NCI-H510A treated with DMSO at 0.1 percent for 48 hours (cell line): ENCODE data around the gene CARD9.

ENCODE experiments used
- DNase-seq: peaks from one replicate; lab custom pipeline; 2025; lab: John Stamatoyannopoulos, UW

Gene CARD9

DNA sequence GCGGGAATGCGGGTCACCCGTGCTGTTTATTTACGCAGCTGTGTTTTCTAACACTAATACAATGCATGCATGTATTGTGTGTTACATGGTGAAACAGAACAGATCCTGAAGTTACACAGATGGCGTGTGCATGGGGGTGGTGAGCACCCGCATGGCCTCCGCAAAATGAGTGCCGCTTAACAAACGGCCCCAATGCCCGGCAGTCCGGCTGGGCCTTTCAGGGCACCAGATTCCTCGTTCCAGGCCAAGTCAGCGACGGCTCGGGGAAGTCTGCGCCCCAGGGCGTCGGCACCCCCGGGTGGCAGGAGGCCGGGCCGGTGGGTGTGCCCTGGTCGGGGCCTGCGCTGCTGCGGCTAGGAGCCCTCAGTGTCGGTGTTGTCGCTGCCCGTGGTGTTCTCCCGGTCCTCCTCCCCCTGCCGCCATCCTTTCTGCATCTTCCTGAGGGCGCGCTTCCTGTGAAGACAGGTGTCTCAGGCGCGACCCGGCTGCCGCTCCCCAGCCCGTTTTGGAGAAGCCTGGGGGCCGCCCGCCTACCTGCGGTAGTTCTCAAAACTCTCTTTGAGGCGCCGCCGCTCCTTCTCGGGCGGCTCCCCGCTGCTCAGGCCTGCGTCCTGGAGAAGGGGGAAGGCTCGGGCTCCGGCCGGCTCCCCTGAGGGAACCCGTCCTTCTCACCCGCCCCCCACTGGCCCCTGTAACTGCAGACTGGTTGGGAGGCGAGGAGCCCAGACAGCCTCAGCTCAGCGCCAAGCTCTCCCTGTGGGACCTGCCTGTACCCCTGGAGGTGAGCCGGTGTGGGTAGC, 9.3 kb downstream of the CARD9 start:
- DNase-seq: no peak

DNA sequence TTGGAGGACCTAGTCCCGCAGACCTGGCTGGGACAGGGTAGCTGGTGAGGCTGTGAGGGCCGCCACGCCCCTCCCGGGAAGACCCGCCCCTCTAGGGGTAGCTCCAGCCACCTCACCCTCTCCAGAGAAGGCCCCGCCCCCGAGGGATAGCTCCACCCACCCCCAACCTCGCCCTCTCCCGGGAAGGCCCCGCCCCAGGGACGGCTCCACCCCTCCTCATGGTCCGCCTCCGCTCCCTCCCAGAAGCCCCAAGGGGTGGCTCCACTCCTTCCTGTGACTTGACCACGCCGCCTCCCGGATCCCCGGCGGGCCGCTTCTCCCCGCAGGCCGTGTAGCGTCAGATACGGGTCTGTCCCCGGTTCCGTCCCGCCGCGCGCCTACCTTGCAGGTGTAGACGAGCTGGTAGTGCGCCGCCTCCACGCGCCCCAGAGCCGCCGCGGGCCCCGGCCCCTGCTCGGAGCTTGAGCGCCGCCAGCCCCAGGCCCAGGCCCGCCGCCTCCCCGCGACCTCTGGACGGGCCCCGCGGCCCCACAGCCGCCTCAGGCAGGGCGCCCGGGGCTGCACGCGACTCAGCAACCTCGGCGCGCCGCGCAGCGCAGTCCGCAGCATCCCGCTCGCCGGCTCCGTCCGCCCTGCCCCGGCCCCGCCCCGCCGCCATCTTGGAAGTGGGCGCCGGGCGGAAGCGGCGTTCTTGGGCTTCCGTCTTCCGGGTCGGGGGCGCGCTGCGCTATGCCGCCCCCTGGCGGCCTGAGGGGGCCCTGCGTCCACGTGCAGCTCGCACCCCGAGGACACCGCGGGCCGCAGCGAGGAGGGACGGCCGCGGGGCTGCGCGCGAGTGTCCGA, 10.1 kb downstream of the CARD9 start, which contains the start of gene DNLZ:
Gene DNLZ (minus strand): TSS at position 639 of the 843 bp plus-strand sequence. CDS start 30 bp downstream, at position 609.
- DNase-seq: peak; percentile 69

DNA sequence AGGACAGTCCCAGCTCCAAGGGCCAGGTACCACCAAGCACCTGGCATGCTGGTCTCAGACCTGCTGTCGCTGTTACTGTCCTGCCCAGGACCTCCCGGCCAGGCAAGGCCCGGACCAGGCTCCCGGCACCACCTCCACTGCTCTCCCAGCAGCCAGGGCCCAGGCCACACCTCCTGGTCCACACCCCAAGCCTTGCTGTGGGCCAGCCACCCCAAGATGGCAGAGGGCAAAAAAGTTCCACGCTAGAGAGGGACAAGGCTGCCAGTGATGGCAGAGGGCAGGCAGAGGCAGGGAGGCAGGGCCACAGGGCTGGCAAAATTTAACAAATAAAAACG, 11.1 kb downstream of the CARD9 start:
- no peak for DNase-seq

DNA sequence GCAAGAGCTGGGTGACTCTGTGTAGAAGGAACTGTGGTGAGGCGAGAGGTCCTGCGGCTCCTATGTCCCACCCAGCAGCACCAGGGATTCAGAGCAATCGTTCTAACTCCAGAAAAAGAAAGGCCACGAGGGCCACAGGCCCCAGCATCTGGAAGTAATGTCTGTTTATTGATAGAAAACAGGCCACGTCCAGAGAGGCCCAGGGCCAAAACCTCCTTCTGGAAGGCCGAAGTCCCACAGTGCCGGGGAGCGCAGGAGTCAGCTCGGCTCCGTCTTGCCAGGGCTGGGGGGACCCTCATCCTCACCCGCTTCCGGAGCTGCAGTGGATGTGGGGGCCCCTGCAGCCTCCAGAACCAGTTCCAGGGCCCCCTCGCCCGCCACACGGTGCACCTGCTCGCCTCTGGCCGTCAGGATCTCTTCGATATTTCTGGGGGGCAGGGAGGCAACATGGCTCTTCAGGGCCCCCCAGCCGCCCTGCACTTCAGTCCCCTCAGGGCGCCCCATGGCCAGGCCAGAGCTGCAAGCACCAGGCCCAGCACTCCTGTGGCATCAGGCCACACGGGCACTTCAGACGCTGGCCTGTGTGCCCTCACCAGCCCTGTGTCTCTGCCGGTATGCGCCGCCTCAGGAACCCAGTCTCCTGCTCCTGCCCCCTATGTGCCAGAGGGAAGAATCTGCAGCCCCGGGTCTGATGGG, 11.6 kb downstream of the CARD9 start:
- DNase-seq: no peak

DNA sequence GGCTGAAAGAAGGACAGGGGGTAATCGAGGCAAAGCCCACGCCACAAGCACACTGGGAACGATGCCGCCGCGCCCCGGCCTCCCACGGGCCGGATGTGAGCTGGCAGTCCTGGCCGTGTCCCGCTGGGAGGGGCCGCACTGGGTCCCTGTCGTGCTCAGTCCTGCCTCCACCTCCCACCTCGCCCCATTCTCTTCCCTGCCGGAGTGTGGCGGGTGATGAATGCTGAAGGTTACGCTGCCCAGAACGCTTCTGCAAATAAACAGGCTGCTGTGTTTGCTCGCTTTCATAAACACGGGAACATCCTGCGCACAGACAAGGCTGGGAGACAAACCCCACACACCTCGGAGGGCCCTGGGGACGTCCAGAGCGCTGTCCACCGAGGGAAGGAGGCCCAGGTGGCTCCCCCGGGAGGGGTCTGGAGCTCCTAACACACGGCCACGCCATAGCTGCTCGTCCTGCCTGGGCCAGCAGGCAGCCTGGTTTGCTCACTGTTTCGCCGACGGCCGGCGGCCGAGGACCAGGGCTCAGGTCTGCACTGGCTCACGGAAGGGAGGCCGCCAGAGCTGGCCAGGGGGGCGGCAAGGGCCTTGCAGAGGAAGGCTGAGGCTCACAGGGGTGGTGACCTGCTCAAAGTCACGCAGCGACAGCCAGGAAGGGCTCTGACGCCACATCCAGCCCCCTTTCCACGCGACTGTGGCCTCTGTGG, 12.3 kb downstream of the CARD9 start:
- no peak for DNase-seq

DNA sequence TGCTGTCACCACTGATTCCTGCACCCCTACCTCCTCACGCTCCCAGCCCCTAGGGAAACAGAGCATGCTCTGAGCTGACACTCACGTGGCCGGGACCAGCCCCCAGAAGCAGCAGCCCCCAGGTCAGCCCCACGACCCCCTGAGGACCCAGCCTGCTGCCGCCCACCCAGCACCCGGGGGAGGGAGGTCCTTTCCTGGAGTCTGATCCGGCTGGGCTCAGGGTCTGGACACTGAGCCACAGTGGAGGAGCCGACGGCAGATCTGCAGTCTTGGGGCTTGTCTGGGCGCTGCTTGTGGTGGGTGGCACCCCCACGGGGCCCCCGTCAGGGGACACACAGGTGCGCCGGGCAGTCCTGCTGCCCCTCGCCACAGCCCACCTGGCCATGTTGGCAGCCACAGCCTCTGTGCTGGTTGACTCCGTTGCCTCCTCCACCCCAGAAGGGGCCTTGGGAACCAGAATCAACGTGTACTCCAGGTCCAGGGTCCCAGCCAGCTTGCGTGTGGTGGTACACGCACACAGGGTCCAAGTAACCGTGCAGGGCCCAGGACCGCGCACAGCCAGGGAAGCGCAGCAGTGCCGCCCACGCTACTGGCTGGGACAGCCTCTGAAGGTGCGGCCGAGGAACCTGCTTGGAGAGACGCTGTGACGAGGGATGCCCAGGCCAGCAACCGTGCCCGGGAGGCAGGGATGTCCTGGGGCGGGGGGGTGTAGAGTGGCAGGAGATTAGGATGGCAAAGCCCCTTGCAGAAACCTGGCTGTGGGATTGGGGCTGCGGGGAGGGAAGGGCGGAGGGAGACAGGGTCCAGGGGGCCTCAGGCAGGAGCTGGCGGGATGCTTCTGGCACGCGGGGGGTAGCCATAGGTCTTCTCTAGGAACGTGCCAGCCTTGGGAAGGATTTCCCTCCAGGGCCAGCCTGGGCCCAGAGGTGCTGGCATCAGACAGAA, 13.4 kb downstream of the CARD9 start:
- no peak for DNase-seq

DNA sequence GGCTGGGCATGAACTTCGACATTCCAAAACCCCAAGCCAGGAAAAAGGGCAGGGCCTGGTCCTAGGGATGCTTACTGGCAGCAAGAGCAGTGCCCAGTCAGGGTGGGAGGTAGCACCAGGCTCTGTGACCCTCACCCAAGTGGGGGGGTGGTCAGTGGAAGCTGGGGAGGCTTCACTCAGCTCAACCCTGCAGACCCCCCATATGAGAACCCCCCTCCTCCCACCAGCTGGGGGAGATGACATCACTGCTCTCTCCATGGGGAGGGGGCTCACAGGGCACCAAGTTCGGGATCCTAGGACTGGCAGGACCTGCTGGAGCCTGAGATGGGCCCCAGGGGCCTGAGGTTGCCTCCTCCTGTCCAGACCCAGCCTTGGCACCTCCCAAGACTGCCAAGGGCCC, 14.6 kb downstream of the CARD9 start:
- DNase-seq: no peak

DNA sequence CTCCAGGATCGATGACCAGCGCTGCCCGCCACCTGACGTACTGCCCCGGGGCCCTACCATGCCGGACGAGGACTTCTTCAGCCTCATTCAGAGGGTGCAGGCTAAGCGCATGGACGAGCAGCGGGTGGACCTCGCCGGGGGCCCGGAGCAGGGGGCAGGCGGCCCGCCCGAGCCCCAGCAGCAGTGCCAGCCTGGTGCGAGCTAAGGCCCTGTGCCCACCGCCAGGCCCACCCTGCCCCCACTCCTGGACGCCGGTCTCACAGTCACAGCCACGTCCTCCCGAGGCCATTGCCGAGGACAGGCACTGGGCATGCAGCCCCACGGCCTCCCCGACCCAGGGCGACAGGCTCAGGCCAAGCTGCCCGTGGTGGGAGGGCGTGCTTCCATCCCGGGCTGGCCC, 15.5 kb downstream of the CARD9 start:
- DNase-seq: no peak

DNA sequence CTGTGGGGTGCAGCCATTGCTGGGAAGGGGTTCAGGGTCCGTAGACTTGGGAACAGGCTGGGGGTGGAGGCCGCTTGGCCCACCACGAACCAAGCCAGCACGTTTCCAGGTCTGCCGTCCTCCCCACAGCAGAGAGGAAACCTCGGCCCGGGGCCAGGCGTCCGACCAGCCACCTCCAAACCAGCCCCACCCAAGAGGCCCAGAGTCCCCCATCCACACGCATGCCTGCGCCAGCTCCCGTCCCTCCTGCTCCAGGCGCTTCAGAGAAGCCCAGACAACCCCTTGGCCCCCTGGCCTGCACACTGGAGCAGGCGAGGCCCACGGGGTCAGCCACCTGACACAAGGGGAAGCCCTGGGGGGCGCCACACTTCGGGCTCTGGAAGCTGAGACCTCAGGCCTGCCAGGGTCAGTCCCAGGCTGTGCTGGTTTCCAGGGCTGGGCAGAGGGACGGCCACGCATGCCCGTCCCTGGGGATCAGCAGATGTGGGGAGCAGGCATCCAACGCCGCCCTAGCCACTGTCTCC, 16.2 kb downstream of the CARD9 start:
- no peak for DNase-seq

DNA sequence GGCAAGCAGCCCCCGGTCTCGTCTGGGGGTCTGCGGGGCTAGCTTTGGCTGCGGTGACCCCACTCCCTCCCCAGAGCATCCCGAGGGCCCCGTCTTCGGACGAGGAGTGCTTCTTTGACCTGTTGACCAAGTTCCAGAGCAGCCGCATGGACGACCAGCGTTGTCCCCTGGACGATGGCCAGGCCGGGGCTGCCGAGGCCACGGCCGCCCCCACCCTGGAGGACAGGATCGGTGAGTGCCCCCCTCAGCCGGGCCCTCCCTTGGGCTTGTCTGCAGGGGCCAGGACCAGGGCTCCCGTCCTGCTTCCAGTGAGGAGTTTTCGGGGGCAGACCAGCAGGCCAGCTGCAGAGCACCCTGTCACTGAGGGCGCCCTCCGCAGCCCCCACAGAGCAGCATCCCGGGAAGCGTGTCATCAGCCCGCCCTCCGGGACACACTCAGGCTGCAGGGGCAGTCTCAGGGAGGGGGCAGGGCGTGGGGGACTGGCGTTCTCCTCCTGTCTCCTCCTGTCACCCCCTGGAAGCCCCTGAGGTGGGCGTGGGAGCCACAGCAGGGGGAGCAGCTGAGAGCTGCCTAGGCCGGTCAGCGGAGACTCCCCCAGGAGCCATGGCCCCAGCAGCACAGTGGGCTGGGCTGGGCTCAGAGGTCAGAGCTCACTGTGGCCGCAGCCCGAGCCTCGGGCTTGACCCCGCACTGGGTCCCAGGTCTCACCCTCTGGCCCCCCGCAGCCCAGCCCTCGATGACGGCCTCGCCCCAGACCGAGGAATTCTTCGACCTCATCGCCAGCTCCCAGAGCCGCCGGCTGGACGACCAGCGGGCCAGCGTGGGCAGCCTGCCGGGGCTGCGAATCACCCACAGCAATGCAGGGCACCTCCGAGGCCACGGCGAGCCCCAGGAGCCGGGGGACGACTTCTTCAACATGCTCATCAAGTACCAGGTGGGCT, 17.6 kb downstream of the CARD9 start:
- no peak for DNase-seq

DNA sequence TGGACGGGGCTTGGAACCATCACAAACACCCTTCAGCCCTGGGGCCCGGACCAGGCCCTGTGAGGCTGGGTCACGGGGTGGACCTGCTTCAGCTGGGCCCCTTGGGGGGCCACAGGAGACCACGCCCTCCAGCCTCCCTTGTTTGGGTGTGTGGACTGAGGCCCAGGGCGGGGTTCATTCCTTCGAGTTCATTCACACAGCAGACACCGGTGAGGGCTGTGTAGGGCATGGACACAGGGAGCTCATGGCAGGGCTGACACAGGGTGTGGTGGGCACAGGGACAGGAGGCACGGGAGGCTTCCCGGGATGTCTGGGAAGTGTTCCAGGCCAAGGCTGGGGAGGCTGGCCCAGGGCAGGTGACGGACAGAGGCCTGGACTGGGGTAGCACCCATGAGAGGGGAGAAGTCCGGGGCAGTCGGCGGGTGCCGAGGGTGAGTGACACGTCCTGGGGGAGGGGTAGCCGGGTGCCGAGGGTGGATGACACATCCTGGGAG, 18.8 kb downstream of the CARD9 start:
- no peak for DNase-seq

DNA sequence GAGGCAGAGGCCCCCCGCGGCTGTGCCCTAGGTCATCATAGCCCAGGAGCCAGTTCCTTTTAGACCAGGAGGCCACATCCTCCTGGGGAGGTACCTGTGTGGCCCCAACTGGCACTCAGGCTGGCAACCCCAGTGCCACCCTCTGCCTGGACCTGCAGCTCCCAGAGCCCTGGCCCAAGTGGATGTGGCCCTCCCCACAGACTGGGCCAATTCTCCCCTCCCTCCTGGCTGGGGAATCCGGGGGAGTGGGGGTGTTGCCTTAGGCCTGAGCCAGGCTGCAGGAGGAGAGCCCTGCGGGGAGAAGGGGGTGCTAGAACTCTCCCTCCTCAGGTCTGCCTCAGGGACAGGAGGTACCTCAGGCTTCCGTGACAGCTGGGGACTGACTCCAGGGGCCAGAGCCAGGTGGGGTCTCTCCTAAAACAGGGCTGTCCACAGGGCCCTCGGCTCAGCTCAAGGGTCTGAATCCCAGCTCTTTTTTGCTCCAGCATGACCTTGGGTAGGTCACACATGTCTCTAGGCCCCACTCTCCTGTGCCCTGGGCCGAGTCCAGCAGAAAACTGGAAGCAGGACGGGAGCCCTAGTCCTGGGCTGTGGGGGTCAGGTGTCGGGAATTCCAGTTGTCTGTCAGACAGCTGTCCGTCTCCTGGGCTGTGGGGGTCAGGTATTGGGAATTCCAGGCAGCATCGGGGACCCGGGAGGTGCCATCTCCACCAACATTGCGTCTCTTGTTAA, 19.5 kb downstream of the CARD9 start:
- no peak for DNase-seq

DNA sequence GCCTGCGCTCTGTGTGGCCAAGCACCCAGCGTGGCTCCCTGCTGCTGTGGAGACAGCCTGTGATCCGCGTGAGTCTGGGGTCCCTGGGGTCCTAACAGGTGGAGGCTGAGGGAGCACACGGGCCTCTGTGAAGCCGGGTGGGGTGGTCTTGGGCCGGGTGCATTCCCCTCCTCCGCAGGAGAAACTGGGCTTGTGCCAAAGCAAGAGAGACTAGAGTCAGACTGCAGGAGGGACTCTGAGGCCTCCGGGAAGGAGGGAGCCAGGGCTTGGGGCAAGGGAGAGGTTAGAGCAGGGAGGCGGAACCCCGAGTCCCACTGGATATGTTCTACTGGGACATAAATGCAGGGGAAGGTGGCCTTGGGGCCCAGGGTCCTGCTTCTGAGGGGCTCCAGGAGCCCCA, 20.4 kb downstream of the CARD9 start:
- no peak for DNase-seq

DNA sequence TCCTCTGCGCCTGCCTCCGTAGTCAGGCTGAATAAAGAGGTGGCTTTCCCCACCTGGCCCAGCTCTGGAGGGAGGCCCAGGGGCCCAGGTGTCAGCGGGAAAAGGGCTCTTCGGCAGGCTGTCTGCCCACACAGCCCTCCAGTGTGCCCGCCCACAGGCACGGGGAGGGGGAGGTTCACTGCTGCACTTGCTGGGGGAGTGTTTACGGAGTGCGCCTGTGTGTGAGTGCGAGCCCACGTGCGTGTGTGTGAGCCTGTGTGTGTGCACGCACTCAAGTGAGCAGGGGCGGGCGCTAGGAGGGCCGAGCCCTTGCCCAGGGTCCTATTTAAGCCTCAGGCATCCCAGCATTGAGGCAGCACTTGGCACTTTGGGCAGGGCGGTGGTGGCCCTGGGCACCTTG, 20.8 kb downstream of the CARD9 start:
- peak; percentile 15 for DNase-seq

DNA sequence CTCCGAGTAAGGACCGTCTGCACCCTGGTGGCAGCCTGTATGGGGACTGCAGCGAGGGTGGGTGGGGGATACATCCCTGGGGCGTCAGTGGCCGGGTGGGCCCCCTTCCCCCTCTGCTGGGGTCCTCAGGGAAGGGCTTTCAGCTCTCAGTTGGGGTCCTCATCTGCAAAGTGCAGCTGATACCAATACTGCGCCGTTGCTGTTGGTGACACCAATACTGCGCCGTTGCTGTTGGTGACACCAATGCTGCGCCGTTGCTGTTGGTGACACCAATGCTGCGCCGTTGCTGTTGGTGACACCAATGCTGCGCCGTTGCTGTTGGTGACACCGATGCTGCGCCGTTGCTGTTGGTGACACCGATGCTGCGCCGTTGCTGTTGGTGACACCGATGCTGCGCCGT, 21.6 kb downstream of the CARD9 start:
- DNase-seq: peak; percentile 74

DNA sequence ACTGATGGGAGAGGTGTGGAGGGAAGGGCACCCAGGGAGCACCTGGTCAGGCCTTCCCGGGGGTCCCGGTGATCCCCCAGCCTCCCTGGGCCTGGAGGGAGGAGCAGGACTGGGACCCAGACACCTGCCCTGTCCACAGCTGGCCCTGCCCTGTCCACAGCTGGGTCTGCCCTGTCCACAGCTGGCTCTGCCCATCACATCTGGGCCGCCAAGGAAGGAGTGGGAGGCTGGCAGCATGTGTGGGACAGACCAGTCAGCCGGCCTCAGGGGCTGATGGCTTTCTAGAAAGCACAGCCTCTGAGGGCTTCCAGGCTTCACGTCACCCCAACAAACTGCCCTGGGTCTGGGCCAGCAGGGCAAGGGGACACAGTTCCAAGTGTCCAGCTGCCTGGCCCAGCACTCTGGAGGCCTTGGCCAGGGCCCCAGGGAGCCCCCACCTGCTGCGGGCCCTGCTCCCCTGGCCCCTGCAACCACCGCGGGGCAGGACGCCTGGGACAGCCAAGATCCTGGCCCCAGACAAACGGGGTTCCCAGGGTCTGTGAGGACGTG, 22.1 kb downstream of the CARD9 start:
- no peak for DNase-seq

DNA sequence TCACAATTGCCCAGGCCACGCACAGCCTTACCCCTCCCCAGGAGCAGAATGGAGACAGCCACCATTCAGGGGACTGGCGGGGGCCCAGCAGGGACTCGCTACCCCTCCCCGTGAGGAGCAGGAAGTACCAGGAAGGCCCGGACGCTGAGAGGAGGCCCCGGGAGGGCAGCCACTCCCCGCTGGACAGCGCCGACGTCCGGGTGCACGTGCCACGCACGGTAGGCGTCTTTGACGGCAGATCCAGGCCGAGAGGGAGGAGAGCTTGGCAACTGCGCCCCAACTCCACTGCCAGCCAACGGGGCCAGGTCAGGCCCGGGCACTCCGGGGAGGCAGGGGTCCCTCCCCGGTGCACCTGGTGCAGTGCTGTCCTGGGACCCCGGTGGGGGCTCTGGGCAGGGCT, 23.9 kb downstream of the CARD9 start:
- no peak for DNase-seq

DNA sequence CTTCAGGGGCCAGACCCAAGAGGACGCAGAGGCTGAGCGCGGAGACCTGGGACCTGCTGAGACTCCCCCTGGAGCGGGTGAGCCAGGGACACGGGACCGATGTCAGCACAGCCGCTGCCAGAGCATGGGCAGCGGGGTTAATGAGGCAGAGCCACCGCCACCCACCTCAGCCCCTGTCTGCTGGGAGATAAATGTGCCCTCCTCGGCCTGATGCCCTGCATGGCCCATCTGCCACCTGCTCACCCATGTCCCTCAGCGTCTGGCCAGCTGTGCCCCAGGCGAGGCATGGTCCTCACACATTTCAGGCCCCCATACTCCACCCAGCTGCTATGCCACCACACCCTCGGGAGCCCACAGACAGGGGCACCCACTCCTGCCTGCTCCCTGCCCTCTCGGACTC, 24.8 kb downstream of the CARD9 start:
- no peak for DNase-seq
